ENCODE results near the gene HNF4A.

Gene HNF4A

GRCh38 chr20:44419131-44419844 lies 63.8 kb downstream of the HNF4A start:
- H3K4me3 ChIP-seq (ENCODE audit: low read length) = no peak overlapping the region
- no peak for TF ChIP-seq CTCF (conservative IDR thresholded peaks at IDR 0.05; ENCODE audit: low read depth, low read length)
- no peak for DNase-seq (ENCODE audit: low read depth)

GRCh38 chr20:44420497-44420896 lies 65.0 kb downstream of the HNF4A start:
- no peak for TF ChIP-seq CTCF (conservative IDR thresholded peaks at IDR 0.05; ENCODE audit: low read depth, low read length)
- no peak for DNase-seq (ENCODE audit: low read depth)
- no peak overlapping the region for H3K4me3 ChIP-seq (ENCODE audit: low read length)

GRCh38 chr20:44422083-44422482 lies 66.6 kb downstream of the HNF4A start:
- no peak for TF ChIP-seq CTCF (conservative IDR thresholded peaks at IDR 0.05; ENCODE audit: low read depth, low read length)
- DNase-seq (ENCODE audit: low read depth) = no peak
- no peak overlapping the region for H3K4me3 ChIP-seq (ENCODE audit: low read length)

- TF ChIP-seq CTCF (conservative IDR thresholded peaks at IDR 0.05; ENCODE audit: low read depth, low read length) = no peak
- H3K4me3 ChIP-seq (ENCODE audit: low read length) = no peak overlapping the region
- no peak for DNase-seq (ENCODE audit: low read depth)
Observed at GRCh38 chr20:44423480-44423879, 68.0 kb downstream of the HNF4A start.

- no peak for TF ChIP-seq CTCF (conservative IDR thresholded peaks at IDR 0.05; ENCODE audit: low read depth, low read length)
- no peak overlapping the region for H3K4me3 ChIP-seq (ENCODE audit: low read length)
- DNase-seq (ENCODE audit: low read depth) = no peak
Observed at GRCh38 chr20:44424039-44424495, 68.6 kb downstream of the HNF4A start.

- no peak for TF ChIP-seq CTCF (conservative IDR thresholded peaks at IDR 0.05; ENCODE audit: low read depth, low read length)
- no peak overlapping the region for H3K4me3 ChIP-seq (ENCODE audit: low read length)
- no peak for DNase-seq (ENCODE audit: low read depth)
Observed at GRCh38 chr20:44425923-44426322, 70.4 kb downstream of the HNF4A start.
